22Rv1 (cell line): ENCODE data around the gene CCDC80.

Experiments used
- CTCF ChIP-seq: fragments of 450-650 bp; IDR thresholded peaks from 2 replicates; pipeline ENCODE4 v1.5.1; 2017; ENCODE audit warnings: mild to moderate bottlenecking
- ZFX ChIP-seq: fragments of 450-650 bp; IDR thresholded peaks from 2 replicates; pipeline ENCODE4 v1.6.1; 2017; ENCODE audit warnings: antibody characterized with exemption, borderline replicate concordance

- TF ChIP-seq CTCF, result no peak
- no peak for TF ChIP-seq ZFX
Measured at GRCh38 chr3:112647122-112647521, 6.2 kb upstream of the CCDC80 start.
